HG03066 (cell line): ENCODE results near the gene TMEM186.
"Not testable (repeated sequence)": the region's sequence is repeated elsewhere in the genome, so short reads cannot be mapped to it uniquely, and the experiment has no call there.

Source experiments
- ATAC-seq: cut with Tn5 transposase; IDR thresholded peaks from one replicate; pipeline ENCODE4 v1.9.1; 2021; ENCODE audit warnings: low read depth; ENCODE audit not compliant: unreplicated experiment

Gene TMEM186

GRCh38 chr16:8812162-8812843 lies 14.9 kb upstream of the TMEM186 start:
- ATAC-seq, result no peak

- ATAC-seq, result no peak
Measured at GRCh38 chr16:8808613-8809353, 11.3 kb upstream of the TMEM186 start.

- no peak for ATAC-seq
Measured at GRCh38 chr16:8808009-8808408, 10.6 kb upstream of the TMEM186 start.

- ATAC-seq, result no peak
Measured at GRCh38 chr16:8807189-8807588, 9.8 kb upstream of the TMEM186 start.

GRCh38 chr16:8806272-8806983 lies 9.0 kb upstream of the TMEM186 start:
- ATAC-seq, result no peak

- no peak for ATAC-seq
Measured at GRCh38 chr16:8804313-8804712, 6.9 kb upstream of the TMEM186 start.

GRCh38 chr16:8803733-8804132 lies 6.3 kb upstream of the TMEM186 start:
- not testable (repeated sequence) for ATAC-seq

- ATAC-seq, result no peak
Measured at GRCh38 chr16:8801701-8802100, 4.3 kb upstream of the TMEM186 start.

- ATAC-seq, result no peak
Measured at GRCh38 chr16:8798535-8799157, 1.2 kb upstream of the TMEM186 start.

- ATAC-seq, result peak; percentile 1
Measured at GRCh38 chr16:8798174-8798527, 712 bp upstream of the TMEM186 start.

GRCh38 chr16:8796469-8797363 lies 723 bp downstream of the TMEM186 start:
- peak; percentile 1 for ATAC-seq

GRCh38 chr16:8795818-8796217 lies 1.6 kb downstream of the TMEM186 start:
- ATAC-seq, result no peak

GRCh38 chr16:8795091-8795490 lies 2.3 kb downstream of the TMEM186 start:
- no peak for ATAC-seq

GRCh38 chr16:8788578-8789172 lies 8.8 kb downstream of the TMEM186 start:
- no peak for ATAC-seq

- ATAC-seq, result not testable (repeated sequence)
Measured at GRCh38 chr16:8786316-8786715, 11.1 kb downstream of the TMEM186 start.

GRCh38 chr16:8785408-8785807 lies 12.0 kb downstream of the TMEM186 start:
- ATAC-seq, result no peak

- ATAC-seq, result no peak
Measured at GRCh38 chr16:8782673-8783072, 14.8 kb downstream of the TMEM186 start.

GRCh38 chr16:8781797-8782196 lies 15.6 kb downstream of the TMEM186 start:
- no peak for ATAC-seq

- no peak for ATAC-seq
Measured at GRCh38 chr16:8777217-8777616, 20.2 kb downstream of the TMEM186 start.

GRCh38 chr16:8776129-8776584 lies 21.3 kb downstream of the TMEM186 start:
- ATAC-seq, result no peak
